ENCODE results near the gene MYDGF.

The MYDGF gene

GRCh38 chr19:4660993-4661392 is 9.1 kb downstream of the MYDGF start:
- Histone ChIP-seq H3K9ac (ENCODE audit: low read length) (no peak overlapping the region), H3K36me3 (ENCODE audit: control insufficient read depth, insufficient read depth, low read length) (peaks cover 29% of the 10 kb centered on the region), H3K4me1 (ENCODE audit: control insufficient read depth, insufficient read depth, low read length) (no peaks in the 10 kb centered on the region), H3K27me3 (ENCODE audit: control insufficient read depth, insufficient read depth, low read length) (no peaks in the 10 kb centered on the region), H3K27ac (ENCODE audit: low read depth, low read length) (no peak overlapping the region), H3K4me3 (ENCODE audit: low read length) (no peak overlapping the region)

GRCh38 chr19:4660181-4660791 is 9.9 kb downstream of the MYDGF start:
- H3K27me3 ChIP-seq (ENCODE audit: control insufficient read depth, insufficient read depth, low read length): no peaks in the 10 kb centered on the region
- H3K27ac ChIP-seq (ENCODE audit: low read depth, low read length): no peak overlapping the region
- H3K9ac ChIP-seq (ENCODE audit: low read length): no peak overlapping the region
- no peaks in the 10 kb centered on the region for H3K4me1 ChIP-seq (ENCODE audit: control insufficient read depth, insufficient read depth, low read length)
- peaks cover 29% of the 10 kb centered on the region for H3K36me3 ChIP-seq (ENCODE audit: control insufficient read depth, insufficient read depth, low read length)
- H3K4me3 ChIP-seq (ENCODE audit: low read length): no peak overlapping the region

GRCh38 chr19:4657835-4658234 is 12.3 kb downstream of the MYDGF start:
- no peak overlapping the region for H3K27ac ChIP-seq (ENCODE audit: low read depth, low read length)
- H3K27me3 ChIP-seq (ENCODE audit: control insufficient read depth, insufficient read depth, low read length): no peaks in the 10 kb centered on the region
- H3K9ac ChIP-seq (ENCODE audit: low read length): no peak overlapping the region
- peaks cover 32% of the 10 kb centered on the region for H3K36me3 ChIP-seq (ENCODE audit: control insufficient read depth, insufficient read depth, low read length)
- no peak overlapping the region for H3K4me3 ChIP-seq (ENCODE audit: low read length)
- H3K4me1 ChIP-seq (ENCODE audit: control insufficient read depth, insufficient read depth, low read length): no peaks in the 10 kb centered on the region

- H3K36me3 ChIP-seq (ENCODE audit: control insufficient read depth, insufficient read depth, low read length): peaks cover 28% of the 10 kb centered on the region
- H3K27ac ChIP-seq (ENCODE audit: low read depth, low read length): no peak overlapping the region
- no peaks in the 10 kb centered on the region for H3K4me1 ChIP-seq (ENCODE audit: control insufficient read depth, insufficient read depth, low read length)
- no peak overlapping the region for H3K4me3 ChIP-seq (ENCODE audit: low read length)
- H3K9ac ChIP-seq (ENCODE audit: low read length): no peak overlapping the region
- H3K27me3 ChIP-seq (ENCODE audit: control insufficient read depth, insufficient read depth, low read length): no peaks in the 10 kb centered on the region
Measured at GRCh38 chr19:4657262-4657661, 12.9 kb downstream of the MYDGF start.

- no peaks in the 10 kb centered on the region for H3K27me3 ChIP-seq (ENCODE audit: control insufficient read depth, insufficient read depth, low read length)
- H3K36me3 ChIP-seq (ENCODE audit: control insufficient read depth, insufficient read depth, low read length): peaks cover 28% of the 10 kb centered on the region
Measured at GRCh38 chr19:4656102-4656501, 14.0 kb downstream of the MYDGF start.

GRCh38 chr19:4654437-4655361 is 15.4 kb downstream of the MYDGF start:
- Histone ChIP-seq H3K36me3 (ENCODE audit: control insufficient read depth, insufficient read depth, low read length) (peaks cover 28% of the 10 kb centered on the region), H3K4me3 (ENCODE audit: low read length) (no peak overlapping the region), H3K9ac (ENCODE audit: low read length) (no peak overlapping the region), H3K4me1 (ENCODE audit: control insufficient read depth, insufficient read depth, low read length) (peaks cover 3% of the 10 kb centered on the region), H3K27ac (ENCODE audit: low read depth, low read length) (no peak overlapping the region), H3K27me3 (ENCODE audit: control insufficient read depth, insufficient read depth, low read length) (no peaks in the 10 kb centered on the region)

More at GRCh38 chr19:4656102-4656501, 14.0 kb downstream of the MYDGF start:
- Histone ChIP-seq H3K4me3 (ENCODE audit: low read length) (no peak overlapping the region), H3K27ac (ENCODE audit: low read depth, low read length) (no peak overlapping the region), H3K9ac (ENCODE audit: low read length) (no peak overlapping the region), H3K4me1 (ENCODE audit: control insufficient read depth, insufficient read depth, low read length) (no peaks in the 10 kb centered on the region)

- no peak overlapping the region for H3K9ac ChIP-seq (ENCODE audit: low read length)
- no peak overlapping the region for H3K27ac ChIP-seq (ENCODE audit: low read depth, low read length)
- no peak overlapping the region for H3K4me3 ChIP-seq (ENCODE audit: low read length)
- peaks cover 25% of the 10 kb centered on the region for H3K36me3 ChIP-seq (ENCODE audit: control insufficient read depth, insufficient read depth, low read length)
- H3K4me1 ChIP-seq (ENCODE audit: control insufficient read depth, insufficient read depth, low read length): peaks cover 5% of the 10 kb centered on the region
- no peaks in the 10 kb centered on the region for H3K27me3 ChIP-seq (ENCODE audit: control insufficient read depth, insufficient read depth, low read length)
Measured at GRCh38 chr19:4653793-4654436, 16.2 kb downstream of the MYDGF start.

GRCh38 chr19:4652075-4652474 is 18.1 kb downstream of the MYDGF start:
- Histone ChIP-seq H3K36me3 (ENCODE audit: control insufficient read depth, insufficient read depth, low read length) (peaks cover 17% of the 10 kb centered on the region), H3K9ac (ENCODE audit: low read length) (no peak overlapping the region), H3K27ac (ENCODE audit: low read depth, low read length) (no peak overlapping the region), H3K27me3 (ENCODE audit: control insufficient read depth, insufficient read depth, low read length) (no peaks in the 10 kb centered on the region), H3K4me3 (ENCODE audit: low read length) (no peak overlapping the region), H3K4me1 (ENCODE audit: control insufficient read depth, insufficient read depth, low read length) (peaks cover 19% of the 10 kb centered on the region)

- Histone ChIP-seq H3K36me3 (ENCODE audit: control insufficient read depth, insufficient read depth, low read length) (peaks cover 11% of the 10 kb centered on the region), H3K27ac (ENCODE audit: low read depth, low read length) (peak overlapping the region; percentile 85), H3K9ac (ENCODE audit: low read length) (no peak overlapping the region), H3K4me3 (ENCODE audit: low read length) (no peak overlapping the region), H3K4me1 (ENCODE audit: control insufficient read depth, insufficient read depth, low read length) (peaks cover 19% of the 10 kb centered on the region), H3K27me3 (ENCODE audit: control insufficient read depth, insufficient read depth, low read length) (no peaks in the 10 kb centered on the region)
Measured at GRCh38 chr19:4650159-4650558, 20.0 kb downstream of the MYDGF start.

- Histone ChIP-seq H3K36me3 (ENCODE audit: control insufficient read depth, insufficient read depth, low read length) (peaks cover 7% of the 10 kb centered on the region), H3K27me3 (ENCODE audit: control insufficient read depth, insufficient read depth, low read length) (no peaks in the 10 kb centered on the region), H3K4me3 (ENCODE audit: low read length) (no peak overlapping the region), H3K9ac (ENCODE audit: low read length) (no peak overlapping the region), H3K27ac (ENCODE audit: low read depth, low read length) (peak overlapping the region; percentile 85), H3K4me1 (ENCODE audit: control insufficient read depth, insufficient read depth, low read length) (peaks cover 19% of the 10 kb centered on the region)
Measured at GRCh38 chr19:4649392-4650047, 20.6 kb downstream of the MYDGF start.

- peaks cover 4% of the 10 kb centered on the region for H3K36me3 ChIP-seq (ENCODE audit: control insufficient read depth, insufficient read depth, low read length)
- no peak overlapping the region for H3K9ac ChIP-seq (ENCODE audit: low read length)
- H3K4me3 ChIP-seq (ENCODE audit: low read length): no peak overlapping the region
- H3K27me3 ChIP-seq (ENCODE audit: control insufficient read depth, insufficient read depth, low read length): no peaks in the 10 kb centered on the region
- H3K4me1 ChIP-seq (ENCODE audit: control insufficient read depth, insufficient read depth, low read length): peaks cover 19% of the 10 kb centered on the region
- H3K27ac ChIP-seq (ENCODE audit: low read depth, low read length): peak overlapping the region; percentile 85
Measured at GRCh38 chr19:4647676-4648644, 22.2 kb downstream of the MYDGF start.

Measured in rectal smooth muscle tissue (tissue), 1 donor.